Ishikawa (cell line): ENCODE data around the gene RNASEH2C.

Experiments
- CEBPB ChIP-seq: IDR thresholded peaks from 2 replicates; pipeline ENCODE4 v1.6.1; 2012
- CREB1 ChIP-seq: IDR thresholded peaks from 2 replicates; pipeline ENCODE4 v1.6.1; 2012; ENCODE audit warnings: low read depth
- EGR1 ChIP-seq: IDR thresholded peaks from 2 replicates; pipeline ENCODE4 v1.6.1; 2012
- EP300 ChIP-seq: IDR thresholded peaks from 2 replicates; pipeline ENCODE4 v1.6.1; 2012; ENCODE audit warnings: borderline replicate concordance
- FOXM1 ChIP-seq: IDR thresholded peaks from 2 replicates; pipeline ENCODE4 v1.6.1; 2012; ENCODE audit warnings: low read depth, borderline replicate concordance
- MAX ChIP-seq: IDR thresholded peaks from 2 replicates; pipeline ENCODE4 v1.6.1; 2012
- NFIC ChIP-seq: IDR thresholded peaks from 2 replicates; pipeline ENCODE4 v1.6.1; 2012
- RAD21 ChIP-seq: IDR thresholded peaks from 2 replicates; pipeline ENCODE4 v1.6.1; 2012; ENCODE audit warnings: low read depth
- REST ChIP-seq: IDR thresholded peaks from 2 replicates; pipeline ENCODE4 v1.6.1; 2012; ENCODE audit warnings: low read depth, mild to moderate bottlenecking
- TAF1 ChIP-seq: IDR thresholded peaks from 2 replicates; pipeline ENCODE4 v1.6.1; 2012; ENCODE audit warnings: low read depth, mild to moderate bottlenecking
- TCF12 ChIP-seq: IDR thresholded peaks from 2 replicates; pipeline ENCODE4 v1.6.1; 2012; ENCODE audit warnings: low read depth
- TEAD4 ChIP-seq: IDR thresholded peaks from 2 replicates; pipeline ENCODE4 v1.6.1; 2012
- YY1 ChIP-seq: IDR thresholded peaks from 2 replicates; pipeline ENCODE4 v1.6.1; 2012; ENCODE audit warnings: low read depth
- ZBTB7A ChIP-seq: IDR thresholded peaks from 2 replicates; pipeline ENCODE4 v1.6.1; 2012; ENCODE audit warnings: low read depth
- TF ChIP-seq, protein P1 (sequence below): IDR thresholded peaks from 2 replicates; pipeline ENCODE4 v1.6.1; 2012

The RNASEH2C gene

GRCh38 chr11:65741185-65741584 lies 20.6 kb upstream of the RNASEH2C start:
- no peak for TF ChIP-seq REST

DNA sequence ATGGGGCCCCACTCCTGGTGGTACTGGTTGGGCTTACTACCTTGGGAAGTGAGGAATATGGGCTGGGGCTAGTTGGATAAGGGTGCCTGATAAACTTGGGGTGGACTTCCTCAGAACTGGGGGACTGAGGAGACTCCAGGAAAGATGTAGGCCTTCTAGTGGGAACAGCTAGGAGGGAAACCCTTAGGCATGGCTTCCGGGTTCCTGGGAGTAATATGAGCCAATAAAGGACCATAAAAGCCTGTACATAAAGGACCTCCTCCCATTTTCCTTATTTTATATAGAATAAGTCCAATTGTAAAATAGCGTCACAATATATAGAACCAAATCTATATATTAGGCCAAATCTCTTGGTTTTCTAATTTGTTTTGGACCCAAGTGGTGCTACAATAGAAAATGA lies 18.4 kb upstream of the RNASEH2C start:
- TF ChIP-seq EGR1 = no peak
- no peak for TF ChIP-seq REST
- no peak for TF ChIP-seq TAF1
- no peak for TF ChIP-seq FOXM1
- TF ChIP-seq EP300 = no peak
- no peak for TF ChIP-seq ZBTB7A
- TF ChIP-seq CREB1 = no peak

DNA sequence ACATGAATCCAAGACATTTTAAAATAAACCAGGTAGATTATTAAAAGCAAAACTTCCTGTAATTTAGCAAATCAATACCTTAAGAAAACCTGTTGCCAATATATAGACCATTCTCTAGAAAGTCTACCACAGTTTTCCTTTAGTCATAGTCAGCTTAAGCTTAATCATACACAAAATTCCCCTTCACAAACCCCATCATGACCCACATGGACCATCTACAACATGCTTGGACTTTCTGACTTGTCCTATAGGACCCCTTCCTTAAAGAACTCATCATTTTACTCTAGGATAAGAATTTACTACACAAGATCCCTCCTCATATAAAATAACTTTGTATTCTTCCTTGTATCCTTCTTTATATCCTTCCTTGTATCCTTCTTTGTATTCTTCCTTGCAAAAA lies 16.2 kb upstream of the RNASEH2C start:
- TF ChIP-seq FOXM1 (no peak), TEAD4 (no peak), EP300 (no peak), TAF1 (no peak), CREB1 (no peak), CEBPB (no peak), MAX (no peak), TCF12 (no peak), REST (no peak), NFIC (no peak), ZBTB7A (no peak)
- TF ChIP-seq, protein P1, sequence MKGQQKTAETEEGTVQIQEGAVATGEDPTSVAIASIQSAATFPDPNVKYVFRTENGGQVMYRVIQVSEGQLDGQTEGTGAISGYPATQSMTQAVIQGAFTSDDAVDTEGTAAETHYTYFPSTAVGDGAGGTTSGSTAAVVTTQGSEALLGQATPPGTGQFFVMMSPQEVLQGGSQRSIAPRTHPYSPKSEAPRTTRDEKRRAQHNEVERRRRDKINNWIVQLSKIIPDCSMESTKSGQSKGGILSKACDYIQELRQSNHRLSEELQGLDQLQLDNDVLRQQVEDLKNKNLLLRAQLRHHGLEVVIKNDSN = no peak

GRCh38 chr11:65730461-65730860 lies 9.9 kb upstream of the RNASEH2C start:
- TF ChIP-seq TEAD4 = no peak
- TF ChIP-seq ZBTB7A = no peak
- TF ChIP-seq CEBPB = no peak
- no peak for TF ChIP-seq FOXM1
- no peak for TF ChIP-seq YY1
- TF ChIP-seq EGR1 = no peak
- TF ChIP-seq MAX = no peak
- no peak for TF ChIP-seq TAF1
- TF ChIP-seq REST = no peak
- no peak for TF ChIP-seq CREB1
- TF ChIP-seq RAD21 = no peak
- no peak for TF ChIP-seq TCF12
- TF ChIP-seq, protein P1 = no peak
